ENCODE results near the gene MRTFB.
"Not testable (repeated sequence)": the region's sequence is repeated elsewhere in the genome, so short reads cannot be mapped to it uniquely, and the experiment has no call there.

MRTFB gene

GRCh38 chr16:14183962-14184361 is 112.8 kb downstream of the MRTFB start:
- DNase-seq (ENCODE audit: low spot score): not testable (repeated sequence)

GRCh38 chr16:14186007-14186794 is 115.1 kb downstream of the MRTFB start:
- peak; percentile 29 for DNase-seq (ENCODE audit: low spot score)

- no peak for DNase-seq (ENCODE audit: low spot score)
Observed at GRCh38 chr16:14186795-14187221, 115.7 kb downstream of the MRTFB start.

- DNase-seq (ENCODE audit: low spot score): no peak
Observed at GRCh38 chr16:14187517-14188338, 116.6 kb downstream of the MRTFB start.

GRCh38 chr16:14193316-14193871 is 122.3 kb downstream of the MRTFB start:
- no peak for DNase-seq (ENCODE audit: low spot score)

GRCh38 chr16:14194721-14195120 is 123.6 kb downstream of the MRTFB start:
- no peak for DNase-seq (ENCODE audit: low spot score)

- no peak for DNase-seq (ENCODE audit: low spot score)
Observed at GRCh38 chr16:14196011-14196410, 124.9 kb downstream of the MRTFB start.

- DNase-seq (ENCODE audit: low spot score): peak; percentile 20
Observed at GRCh38 chr16:14196539-14196938, 125.4 kb downstream of the MRTFB start.

- no peak for DNase-seq (ENCODE audit: low spot score)
Observed at GRCh38 chr16:14198012-14198411, 126.9 kb downstream of the MRTFB start.

- DNase-seq (ENCODE audit: low spot score): no peak
Observed at GRCh38 chr16:14198572-14198971, 127.5 kb downstream of the MRTFB start.

GRCh38 chr16:14199199-14199598 is 128.1 kb downstream of the MRTFB start:
- no peak for DNase-seq (ENCODE audit: low spot score)

GRCh38 chr16:14199624-14200023 is 128.5 kb downstream of the MRTFB start:
- DNase-seq (ENCODE audit: low spot score): no peak

GRCh38 chr16:14202095-14202494 is 131.0 kb downstream of the MRTFB start:
- DNase-seq (ENCODE audit: low spot score): no peak

- no peak for DNase-seq (ENCODE audit: low spot score)
Observed at GRCh38 chr16:14202697-14203096, 131.6 kb downstream of the MRTFB start.

- DNase-seq (ENCODE audit: low spot score): no peak
Observed at GRCh38 chr16:14203166-14203565, 132.0 kb downstream of the MRTFB start.

GRCh38 chr16:14205666-14206065 is 134.5 kb downstream of the MRTFB start:
- no peak for DNase-seq (ENCODE audit: low spot score)

- no peak for DNase-seq (ENCODE audit: low spot score)
Observed at GRCh38 chr16:14211856-14212543, 140.9 kb downstream of the MRTFB start.

GRCh38 chr16:14215941-14216340 is 144.8 kb downstream of the MRTFB start:
- DNase-seq (ENCODE audit: low spot score): no peak

GRCh38 chr16:14219983-14220382 is 148.9 kb downstream of the MRTFB start:
- no peak for DNase-seq (ENCODE audit: low spot score)

- DNase-seq (ENCODE audit: low spot score): no peak
Observed at GRCh38 chr16:14223632-14224031, 152.5 kb downstream of the MRTFB start.

GRCh38 chr16:14225457-14225856 is 154.3 kb downstream of the MRTFB start:
- no peak for DNase-seq (ENCODE audit: low spot score)
